Endometrium (tissue), 2 donors: Measurements from ENCODE around the gene SEC61G.

Experiments
- FAIRE-seq: peaks from 2 replicates; lab custom pipeline; 2012; peaks lifted over from hg19 to GRCh38; lab: Jason Lieb, UNC
- donor health status: control.
- donor health status: control.

SEC61G gene

GRCh38 chr7:54758702-54759592 is at the start of gene SEC61G:
Gene SEC61G, minus strand, starts transcription at chr7:54759211. Its CDS starts 1,623 bp downstream, at chr7:54757588.
- FAIRE-seq: peak; percentile 76

- FAIRE-seq: no peak
Observed at GRCh38 chr7:54802841-54803240, 43.8 kb upstream of the SEC61G start.

GRCh38 chr7:54802114-54802513 is 43.1 kb upstream of the SEC61G start:
- no peak for FAIRE-seq

- FAIRE-seq: no peak
Observed at GRCh38 chr7:54799792-54800191, 40.8 kb upstream of the SEC61G start.

- FAIRE-seq: no peak
Observed at GRCh38 chr7:54798530-54798929, 39.5 kb upstream of the SEC61G start.

GRCh38 chr7:54796853-54797252 is 37.8 kb upstream of the SEC61G start:
- no peak for FAIRE-seq

- FAIRE-seq: no peak
Observed at GRCh38 chr7:54796150-54796549, 37.1 kb upstream of the SEC61G start.

- FAIRE-seq: no peak
Observed at GRCh38 chr7:54792383-54792782, 33.4 kb upstream of the SEC61G start.

GRCh38 chr7:54788664-54789063 is 29.7 kb upstream of the SEC61G start:
- FAIRE-seq: peak; percentile 77

GRCh38 chr7:54785261-54785660 is 26.2 kb upstream of the SEC61G start:
- FAIRE-seq: no peak

- no peak for FAIRE-seq
Observed at GRCh38 chr7:54783952-54784351, 24.9 kb upstream of the SEC61G start.

- no peak for FAIRE-seq
Observed at GRCh38 chr7:54782829-54783228, 23.8 kb upstream of the SEC61G start.

GRCh38 chr7:54782314-54782713 is 23.3 kb upstream of the SEC61G start:
- no peak for FAIRE-seq

- FAIRE-seq: no peak
Observed at GRCh38 chr7:54781134-54781920, 22.3 kb upstream of the SEC61G start.

- no peak for FAIRE-seq
Observed at GRCh38 chr7:54780490-54780889, 21.5 kb upstream of the SEC61G start.

- FAIRE-seq: no peak
Observed at GRCh38 chr7:54778696-54779540, 19.9 kb upstream of the SEC61G start.

- no peak for FAIRE-seq
Observed at GRCh38 chr7:54778166-54778565, 19.2 kb upstream of the SEC61G start.

GRCh38 chr7:54774785-54775740 is 16.1 kb upstream of the SEC61G start:
- FAIRE-seq: no peak

GRCh38 chr7:54773472-54774399 is 14.7 kb upstream of the SEC61G start:
- FAIRE-seq: peak; percentile 80

GRCh38 chr7:54769203-54769602 is 10.2 kb upstream of the SEC61G start:
- FAIRE-seq: no peak
